HL-60/S4 treated with phorbol 12-myristate 13-acetate at 8.2 ng/mL for 4 days and 3 days (cell line): ENCODE measurements around the gene MIDN.

Source experiments
- in situ Hi-C: fragments of 300-500 bp; cut with MboI; formaldehyde crosslinking; loops from 2 replicates; pipeline ENCODE4 v1.15.0; 2022; ENCODE audit warnings: low sequenced_read_pairs

MIDN gene

DNA sequence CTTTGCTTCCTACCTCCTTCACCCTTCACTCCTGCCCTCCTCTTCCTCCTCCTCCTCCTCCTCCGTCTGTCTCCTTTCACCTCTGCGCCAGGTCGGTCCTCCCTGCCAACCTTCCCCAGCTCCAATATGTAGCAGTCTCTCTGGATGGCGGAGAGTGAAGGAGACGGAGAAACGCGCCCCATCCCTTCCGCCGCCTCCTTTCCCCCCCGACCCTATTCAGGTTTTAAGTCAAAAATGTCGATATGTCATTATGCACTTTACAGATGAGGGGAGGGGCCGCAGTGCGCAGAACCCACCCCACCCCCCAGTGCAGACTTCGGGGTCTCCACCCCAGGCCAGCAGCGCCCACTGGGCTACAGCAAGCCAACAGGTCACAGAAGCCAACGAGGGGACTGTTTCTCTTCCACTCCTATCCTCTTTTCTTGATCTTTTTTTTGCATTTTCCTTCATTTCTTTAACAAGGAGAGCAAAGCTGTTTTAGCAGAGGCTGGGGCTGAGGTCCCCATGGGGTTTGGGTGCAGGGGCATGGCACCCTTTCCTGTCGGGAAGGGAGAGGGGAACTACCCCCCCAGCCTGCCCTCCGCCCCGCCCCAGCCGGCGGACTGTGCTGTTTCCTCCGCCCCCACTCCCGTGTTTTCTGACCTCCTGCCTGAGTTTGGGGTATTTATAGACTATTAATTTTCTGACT, 9.2 kb downstream of the MIDN start:
- in situ Hi-C loops: no loop called here

DNA sequence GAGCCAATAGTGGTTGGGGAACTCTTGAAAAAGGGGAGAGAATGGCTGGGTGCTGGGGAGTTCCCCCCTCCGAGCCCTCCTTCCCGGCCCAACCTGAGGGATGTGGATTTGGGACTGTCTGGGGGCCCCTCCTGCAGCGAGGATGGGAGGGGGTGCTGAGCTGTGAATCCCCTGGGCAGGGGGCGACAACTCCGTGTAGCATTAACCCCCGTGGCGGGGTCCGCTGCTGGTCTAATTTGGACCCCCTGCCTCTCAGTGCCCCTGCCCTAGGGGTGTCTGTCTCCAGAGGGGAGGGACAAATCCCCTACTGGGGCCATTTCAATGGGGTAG, 9.7 kb downstream of the MIDN start:
- in situ Hi-C loops: no loop called here

DNA sequence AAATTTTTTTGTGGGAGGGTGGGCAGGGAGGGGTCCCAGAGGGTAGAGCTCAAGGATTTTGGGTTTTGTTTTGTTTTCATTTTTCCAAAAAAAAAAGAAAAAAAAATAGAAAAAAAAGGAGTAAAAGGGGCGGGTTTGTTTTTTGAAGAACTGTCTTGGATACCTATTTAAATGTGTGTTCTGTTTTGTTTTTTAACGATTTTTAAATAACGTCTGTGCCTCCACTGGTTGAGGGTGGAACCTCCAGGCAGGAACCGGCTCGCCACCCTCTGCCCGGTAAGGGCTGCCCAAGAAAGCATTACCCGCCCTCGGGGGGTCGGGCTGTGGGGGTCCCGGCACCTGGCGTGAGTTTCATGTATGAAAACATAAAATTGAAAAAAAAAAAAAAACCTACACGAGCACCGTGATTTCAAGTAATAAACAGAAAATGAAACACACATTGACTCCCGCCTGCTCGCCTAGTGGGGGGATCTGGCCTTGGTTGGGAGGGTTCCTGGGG, 10.4 kb downstream of the MIDN start:
- in situ Hi-C loops: no loop called here

DNA sequence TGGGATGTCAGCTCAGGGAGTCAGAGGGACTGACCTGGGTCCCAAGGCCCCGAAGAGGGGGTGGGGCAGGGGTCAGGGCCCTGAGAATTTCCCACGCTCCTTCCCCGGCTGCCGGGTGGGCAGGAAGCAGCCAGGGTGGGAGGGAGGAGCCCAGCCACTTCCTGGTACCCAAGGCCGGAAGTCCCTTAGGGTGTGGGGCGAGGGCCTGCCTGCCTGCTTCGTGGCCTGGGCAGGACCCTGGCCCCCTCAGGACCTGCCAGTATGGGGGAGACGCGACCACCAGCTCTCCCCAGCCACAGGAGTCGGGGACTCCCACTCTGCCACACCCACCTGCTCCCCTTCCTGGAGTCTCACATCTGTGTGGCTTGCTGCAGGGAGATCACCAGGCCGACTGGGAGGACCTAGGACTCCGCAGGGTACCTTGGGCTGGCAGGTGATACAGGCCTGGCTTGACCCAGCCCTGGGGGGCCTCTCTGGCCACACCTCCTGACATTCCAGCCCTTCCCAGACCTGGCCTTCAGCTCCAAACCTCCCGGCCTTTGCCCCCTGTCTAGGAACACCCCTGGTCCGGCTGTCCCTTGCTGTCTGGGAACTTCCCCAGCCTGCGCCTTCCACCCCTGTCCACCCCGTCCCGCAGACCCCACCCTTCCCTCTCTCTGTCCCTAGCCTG, 11.0 kb downstream of the MIDN start:
- in situ Hi-C loops: no loop called here

DNA sequence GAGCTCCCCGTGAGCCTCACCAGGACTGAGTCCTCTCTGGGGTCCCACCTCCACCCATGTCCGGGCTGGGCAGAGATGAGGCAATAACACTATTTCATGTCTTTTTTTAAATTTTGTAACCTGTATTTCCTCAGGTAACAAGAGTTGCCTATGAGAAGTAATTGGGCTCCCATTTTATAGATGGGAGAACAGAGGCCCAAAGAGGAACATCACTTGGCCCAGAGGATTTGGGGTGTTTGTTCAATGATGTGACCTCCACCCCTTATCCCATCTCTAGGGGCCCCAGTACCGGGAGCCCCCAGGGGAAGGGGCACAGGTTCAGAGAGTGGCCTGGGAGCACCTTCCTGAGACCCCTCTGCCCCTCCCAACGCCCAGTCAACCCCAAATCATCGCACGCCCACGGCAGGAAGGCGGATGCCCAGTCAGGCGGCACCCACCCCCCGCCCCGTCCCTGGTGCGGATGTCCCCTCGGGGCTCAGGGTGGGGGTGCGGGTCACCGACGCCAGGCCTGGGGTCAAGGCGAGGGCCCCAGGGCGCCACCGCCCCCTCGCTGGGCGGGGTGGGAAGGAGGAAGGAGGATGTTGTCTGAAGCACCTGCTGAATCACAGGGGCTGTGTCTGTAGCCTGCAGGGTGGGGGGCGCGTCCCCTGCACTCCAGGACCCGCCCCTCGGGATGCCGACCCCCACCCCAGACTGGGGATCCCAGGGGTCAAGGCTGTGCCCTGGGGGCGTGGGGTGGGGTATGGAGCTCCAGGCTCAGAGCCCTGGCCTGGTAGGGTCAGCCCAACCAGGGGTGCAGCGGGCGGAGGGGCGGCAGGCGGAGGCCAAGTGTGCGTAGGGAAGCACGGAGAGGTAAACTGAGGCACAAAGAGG, 11.7 kb downstream of the MIDN start:
- in situ Hi-C loops: no loop called here

DNA sequence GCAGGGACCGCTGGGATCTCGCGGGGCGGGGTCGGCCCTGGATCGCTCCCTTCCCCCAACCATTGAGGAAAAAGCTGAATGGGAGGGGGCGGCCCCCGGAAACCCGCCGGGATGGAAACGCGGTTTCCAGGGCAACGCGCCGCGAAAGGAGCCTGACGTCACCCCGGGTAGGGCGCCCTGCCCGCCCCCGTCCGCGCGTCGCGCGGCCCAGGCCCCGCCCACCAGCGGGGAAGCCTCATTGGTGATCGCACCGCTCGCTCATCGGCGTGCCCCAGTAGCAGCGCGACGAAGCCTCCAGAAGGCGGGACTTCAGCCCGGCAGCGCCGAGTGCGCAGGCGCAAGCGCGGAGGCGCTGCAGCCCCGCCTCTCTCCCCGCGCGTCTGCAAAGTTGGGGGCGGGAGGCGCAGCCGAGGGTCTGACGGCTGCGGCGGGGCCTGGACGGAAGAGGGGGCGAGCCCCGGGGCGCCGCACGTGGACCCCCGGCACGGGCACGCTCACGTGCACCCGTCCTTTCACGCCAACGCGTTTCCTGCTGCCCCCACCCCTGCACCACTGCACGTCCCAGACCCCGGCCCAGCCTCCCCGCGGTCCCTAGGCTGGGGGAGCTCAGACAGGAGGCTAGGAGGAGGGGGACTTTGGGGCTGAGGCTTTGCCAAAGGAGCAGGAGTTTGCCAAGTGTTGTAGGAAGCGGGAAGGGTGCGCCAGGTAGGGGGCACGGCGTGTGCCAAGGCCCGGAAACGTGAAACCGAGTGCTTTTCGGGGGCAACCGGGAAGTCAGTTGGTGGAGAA, 12.6 kb downstream of the MIDN start:
- in situ Hi-C loops: no loop called here

DNA sequence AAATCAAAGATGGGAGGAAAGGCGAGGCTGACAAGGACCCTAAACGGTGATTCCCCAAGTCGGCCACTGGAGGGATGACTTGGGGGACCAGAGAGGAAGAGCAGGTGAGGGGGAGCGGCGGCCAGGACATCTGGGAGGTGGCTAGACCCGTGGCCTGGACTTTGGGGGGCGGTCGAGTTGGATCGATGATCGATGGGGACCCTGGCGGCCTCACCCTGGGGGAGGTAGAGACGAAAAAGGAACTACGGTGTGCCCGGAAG, 13.1 kb downstream of the MIDN start:
- in situ Hi-C loops: no loop called here

DNA sequence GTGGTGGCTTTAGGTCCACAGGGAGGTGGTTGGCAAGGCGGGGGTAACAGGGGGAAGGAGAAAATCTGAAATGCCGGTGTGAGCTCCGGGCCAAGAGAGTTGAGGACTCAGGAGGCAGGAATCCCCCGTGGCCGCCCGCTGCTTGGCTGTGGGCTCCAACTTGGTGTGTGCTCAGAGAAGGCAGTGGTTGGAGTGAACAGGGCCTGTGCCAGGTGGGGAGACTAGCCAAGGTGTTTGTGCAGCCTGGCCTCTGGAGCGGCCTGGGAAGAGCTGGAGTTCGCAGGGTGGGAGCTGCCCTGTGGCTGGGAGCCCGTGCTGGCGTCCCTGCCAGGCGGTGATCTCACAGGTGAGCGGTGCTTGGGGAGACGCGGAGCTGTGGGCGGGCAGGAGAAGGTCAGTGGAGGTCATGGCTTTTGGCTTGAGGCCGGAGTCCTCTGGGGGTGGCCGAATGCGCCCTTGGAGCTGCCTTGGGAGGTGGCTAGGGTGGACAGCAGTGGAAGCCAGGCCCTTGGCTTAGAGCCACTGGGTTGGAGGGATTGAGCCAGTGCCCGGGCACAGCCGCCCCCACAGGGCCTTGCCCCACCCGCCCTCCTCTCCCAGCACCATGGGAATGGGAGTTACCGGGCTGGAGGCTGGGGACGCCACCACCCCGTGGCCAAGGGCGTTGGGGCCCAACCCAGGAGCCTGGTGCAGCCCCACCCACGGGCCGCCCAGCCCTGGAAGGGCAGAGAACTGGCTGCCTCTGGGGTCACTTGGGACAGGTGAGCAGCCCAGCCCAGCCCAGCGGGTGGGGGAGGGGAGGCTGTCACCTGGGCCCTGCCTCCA, 13.6 kb downstream of the MIDN start:
- in situ Hi-C loops: no loop called here

DNA sequence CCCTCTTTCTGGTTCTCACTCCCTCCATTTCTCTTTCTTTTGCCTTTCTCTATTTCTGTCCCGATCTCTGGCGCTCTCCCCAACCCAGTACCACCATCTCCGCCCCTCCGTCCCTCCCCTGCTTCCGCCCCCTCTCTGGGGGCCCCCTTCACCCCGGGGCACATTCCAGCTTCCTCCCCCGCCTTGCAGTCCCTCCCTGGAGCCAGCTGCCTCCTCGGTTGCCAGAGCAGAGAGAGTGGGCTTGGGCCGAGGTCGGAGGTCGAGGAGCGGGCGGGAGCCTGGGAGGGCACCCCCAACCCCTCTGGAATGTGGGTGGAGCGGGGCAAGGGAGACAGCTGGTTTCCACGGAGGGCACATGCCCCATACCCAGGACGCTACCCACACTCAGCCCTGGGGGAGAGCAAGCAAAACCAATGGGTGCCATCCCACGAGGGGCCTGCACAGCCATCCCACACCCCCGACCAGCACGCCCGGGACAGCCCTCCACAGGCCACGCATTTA, 14.3 kb downstream of the MIDN start:
- in situ Hi-C loops: no loop called here

DNA sequence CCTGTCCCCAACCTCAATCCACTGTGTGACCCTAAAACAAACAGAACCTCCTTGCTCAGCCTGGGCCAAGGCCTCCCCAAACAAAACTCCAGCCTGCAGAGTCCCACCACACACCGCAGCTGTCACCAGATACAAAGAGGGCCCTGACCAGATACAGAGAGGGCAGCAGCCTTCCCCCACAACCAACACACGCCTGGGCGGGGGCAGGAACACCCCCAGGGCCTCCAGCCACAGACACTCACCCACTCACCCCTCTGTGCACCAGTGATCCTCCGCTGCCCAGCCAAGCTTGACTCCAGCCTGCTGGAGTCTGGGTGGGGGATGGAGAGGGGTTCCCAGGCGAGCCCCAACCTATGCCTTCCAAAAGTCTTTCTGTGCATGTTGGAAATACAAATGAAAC, 14.8 kb downstream of the MIDN start:
- in situ Hi-C loops: no loop called here

DNA sequence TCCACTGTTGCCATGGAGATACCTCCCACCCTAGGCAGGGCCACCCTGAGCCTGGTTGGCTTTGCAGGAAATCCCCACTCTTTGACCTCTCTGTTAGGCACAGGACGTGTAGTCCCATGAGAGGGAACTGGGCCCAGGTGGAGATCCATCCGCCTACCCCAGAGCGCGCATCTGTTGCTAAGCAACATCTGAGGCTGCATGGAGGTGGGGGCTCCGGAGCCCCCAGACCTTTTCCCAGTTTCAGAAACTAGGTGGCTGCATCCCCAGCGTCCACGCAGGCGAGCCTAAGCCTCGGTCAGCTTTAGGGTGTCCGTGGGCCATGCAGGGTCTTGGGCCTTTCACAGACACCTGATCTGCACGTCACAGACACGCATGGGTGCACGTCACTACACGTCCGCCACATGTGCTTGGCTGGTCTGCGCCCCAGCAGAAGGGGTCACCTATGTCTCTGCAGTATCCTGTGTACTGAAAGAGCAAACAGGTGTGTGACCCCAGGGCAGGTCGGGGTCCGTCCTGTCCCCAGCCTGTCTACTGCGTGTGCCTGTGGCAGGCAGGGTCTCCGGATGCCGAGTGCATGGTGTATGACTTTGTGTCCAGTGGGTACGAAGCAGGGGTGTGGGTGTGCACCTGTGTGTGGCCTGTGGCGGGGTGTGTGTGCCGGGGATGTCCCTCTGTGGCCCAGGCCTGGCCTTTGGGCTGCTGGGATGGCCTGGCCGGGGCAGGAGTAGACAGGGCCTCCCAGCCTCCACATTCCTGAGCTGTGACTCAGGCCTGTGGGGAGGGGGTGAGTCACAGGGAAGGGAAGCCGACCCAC, 16.6 kb downstream of the MIDN start:
- in situ Hi-C loops: no loop called here

DNA sequence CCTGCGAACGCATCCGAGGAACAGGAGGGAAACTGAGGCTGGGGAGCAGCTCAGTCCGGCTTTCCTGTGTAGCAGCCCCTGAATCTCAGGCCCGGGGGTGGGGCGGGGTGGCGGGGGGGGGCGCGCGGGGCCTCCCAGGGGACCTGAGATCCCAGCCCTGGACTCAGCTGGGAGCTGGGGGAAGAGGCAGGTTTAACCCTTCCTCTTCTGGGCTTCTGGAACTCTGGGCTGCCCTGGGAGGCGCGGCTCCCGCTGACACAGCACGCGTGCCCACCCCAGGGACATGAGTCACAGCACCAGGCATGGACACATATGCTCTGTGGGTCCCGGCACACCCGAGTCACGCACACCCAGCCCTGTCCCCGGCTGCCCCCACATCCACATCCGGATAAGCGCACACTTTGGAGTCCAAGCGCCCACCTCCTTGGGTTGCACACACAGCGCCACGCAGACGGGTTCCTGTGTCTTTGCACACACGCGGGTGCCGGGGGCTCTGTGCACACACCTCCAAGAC, 17.3 kb downstream of the MIDN start:
- in situ Hi-C loops: no loop called here

DNA sequence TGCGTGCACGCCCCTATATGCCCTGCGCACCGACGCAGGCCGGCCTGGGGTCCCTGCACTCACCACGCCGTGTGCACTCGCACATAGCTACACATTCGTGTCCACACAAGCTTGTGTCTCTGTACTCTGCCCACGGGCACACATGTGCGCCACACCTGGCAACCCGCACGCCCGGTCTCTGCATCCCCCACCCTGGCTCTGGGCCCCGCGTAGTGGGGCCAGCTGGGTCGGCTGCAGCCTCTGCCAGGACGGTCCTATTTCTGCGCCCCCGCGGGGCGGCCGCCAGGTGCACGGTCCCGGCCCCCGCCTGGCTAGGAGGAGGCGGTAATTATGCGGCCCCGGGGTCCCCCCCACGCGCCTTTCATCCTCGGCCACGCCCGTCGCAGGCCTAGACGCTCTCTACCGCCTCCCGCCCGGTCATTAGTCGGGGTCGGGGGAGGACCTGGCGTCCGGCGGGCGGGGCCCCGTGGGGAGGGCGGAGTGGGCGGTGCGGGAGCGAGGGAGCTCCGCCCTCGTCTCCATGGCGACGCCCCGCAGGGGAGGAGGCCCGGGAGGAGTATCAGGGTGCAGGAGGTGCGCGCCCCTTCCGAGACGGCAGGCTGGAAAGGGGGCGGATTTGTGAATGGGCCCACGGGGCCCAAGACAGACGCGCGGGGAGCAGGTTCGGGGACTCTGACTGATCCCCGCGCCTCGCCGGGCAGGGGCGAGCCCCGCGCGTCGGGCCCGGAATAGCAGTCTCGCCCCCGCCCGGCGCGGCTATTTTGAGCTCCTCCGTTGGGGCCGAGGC, 17.9 kb downstream of the MIDN start:
- in situ Hi-C loops: no loop called here

DNA sequence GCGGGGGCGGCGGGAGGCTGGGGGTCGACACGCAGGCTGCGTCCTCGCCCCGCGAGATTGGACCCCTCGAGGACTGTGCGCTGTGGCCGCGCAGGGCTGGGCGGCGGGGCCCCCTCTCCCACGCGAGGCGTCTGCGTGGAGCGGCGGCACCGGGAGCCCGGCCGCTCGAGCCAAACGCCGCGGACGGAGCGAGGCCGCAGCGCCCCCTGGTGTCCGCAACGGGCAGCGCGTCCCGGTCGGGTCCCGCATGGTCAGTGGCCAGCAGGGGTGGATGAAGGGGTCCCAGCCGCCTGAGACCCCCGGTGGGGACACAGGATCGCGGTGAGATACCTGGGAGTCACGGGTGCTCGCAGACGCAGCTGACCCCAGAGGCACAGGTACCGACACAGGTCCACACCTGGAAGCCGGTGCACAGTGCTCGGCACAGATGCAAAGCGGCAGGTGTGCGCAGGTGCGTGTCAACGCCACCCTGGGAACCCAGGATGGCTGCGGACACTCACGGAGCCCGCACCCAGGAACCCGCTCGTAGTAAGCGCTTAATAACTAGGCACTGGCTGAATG, 18.6 kb downstream of the MIDN start:
- in situ Hi-C loops: no loop called here

DNA sequence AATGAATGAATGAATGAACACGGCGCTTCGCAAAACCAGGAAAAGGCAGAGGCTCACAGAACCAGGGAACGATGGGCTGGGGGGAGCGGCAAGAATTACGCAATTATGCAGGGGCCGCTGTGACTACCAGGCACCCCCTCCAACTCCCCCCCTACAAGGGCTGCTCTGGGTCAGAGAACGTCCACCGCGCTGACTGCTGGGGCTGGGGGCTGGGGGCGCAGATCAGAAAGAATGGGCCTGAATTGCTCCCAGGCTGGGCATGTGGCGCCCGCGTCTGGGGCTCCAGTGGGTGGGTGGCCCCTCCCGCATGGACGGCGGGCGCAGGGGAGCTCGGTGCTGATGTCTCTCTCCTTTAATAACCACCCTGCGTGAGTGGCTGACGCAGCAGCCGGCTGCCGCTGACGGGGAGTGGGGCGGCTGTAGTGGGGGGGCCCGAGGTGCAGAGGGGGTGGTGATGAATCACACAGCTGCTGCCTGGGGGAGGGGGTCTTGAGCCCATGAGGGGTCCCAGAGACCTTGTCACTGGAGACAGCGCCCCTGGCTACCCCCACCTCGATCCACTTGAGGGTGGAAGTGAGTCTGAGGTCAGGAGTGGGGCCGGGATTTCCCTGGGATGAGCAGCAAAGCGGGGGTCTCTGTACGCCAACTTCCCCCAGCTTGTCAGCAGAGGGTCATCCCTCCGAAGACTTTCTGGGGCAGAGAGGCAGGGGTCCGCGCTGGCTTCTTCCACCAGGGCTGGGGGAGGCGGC, 19.3 kb downstream of the MIDN start:
- in situ Hi-C loops: no loop called here

DNA sequence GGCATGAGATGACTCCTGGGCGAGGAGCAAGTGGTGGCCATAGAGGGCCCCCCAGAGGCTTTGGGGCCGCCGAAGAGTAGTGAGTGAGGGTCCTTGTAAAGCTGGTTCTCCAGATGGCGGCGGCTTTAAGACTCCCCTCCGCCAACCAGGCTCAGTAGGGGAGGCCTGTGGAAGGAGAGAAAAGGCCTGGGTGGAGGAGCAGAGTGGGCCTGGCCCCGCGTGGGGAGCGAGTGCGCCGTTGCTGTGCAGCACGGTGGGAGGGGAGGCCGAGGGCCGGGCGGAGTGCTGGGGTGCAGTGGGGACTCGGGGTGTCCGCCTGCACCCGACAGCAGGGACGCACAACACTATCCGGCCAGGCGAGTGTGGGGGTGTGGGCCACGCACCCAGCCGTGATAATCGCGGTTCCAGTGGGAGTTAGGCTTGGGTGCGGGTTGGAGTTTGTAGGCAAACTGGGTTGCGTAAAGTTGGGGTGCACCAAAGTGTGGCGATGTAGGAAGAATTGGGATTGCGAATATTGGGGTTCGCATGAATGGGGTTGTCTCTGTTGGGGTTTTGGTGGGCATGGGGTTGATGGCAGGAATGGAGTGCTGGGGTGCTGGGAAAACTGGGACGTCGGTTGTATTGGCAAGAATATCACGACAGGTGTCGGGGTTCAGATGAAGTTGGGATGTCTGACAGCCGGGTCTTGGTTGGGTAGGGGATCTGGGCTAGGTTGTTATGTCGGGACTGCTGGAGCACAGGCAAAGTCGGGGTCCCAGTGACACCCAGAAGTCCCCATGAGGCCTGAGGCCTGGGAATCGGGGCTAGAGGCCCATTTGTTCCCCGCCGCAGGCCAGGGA, 20.1 kb downstream of the MIDN start:
- in situ Hi-C loops: no loop called here

DNA sequence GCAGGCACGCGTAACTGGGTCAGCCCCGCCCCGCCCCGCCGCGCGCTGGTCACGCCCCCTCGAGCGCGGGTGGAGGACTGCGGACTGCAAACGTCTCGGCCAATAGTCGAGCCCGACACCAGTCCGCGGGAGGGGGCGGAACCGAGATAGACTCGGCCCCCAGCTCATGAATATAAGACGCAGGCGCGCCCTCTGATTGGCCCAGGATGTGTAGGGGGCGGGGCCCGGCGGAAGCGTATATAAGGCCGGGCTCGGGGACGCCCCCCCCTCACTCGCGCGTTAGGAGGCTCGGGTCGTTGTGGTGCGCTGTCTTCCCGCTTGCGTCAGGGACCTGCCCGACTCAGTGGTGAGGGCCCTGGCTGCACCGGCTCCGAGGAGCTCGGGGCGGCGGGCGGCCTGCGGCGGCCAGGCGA, 20.7 kb downstream of the MIDN start, which contains the start of gene CIRBP:
CIRBP (plus strand) TSS at position 268 of the 413 bp plus-strand sequence. CDS start 1,602 bp downstream, outside the sequence.
- in situ Hi-C loops: no loop called here
